ENCODE measurements around the gene EIF4H. TPM values are rescaled to one million over a fixed set of nuclear protein-coding genes. Genes with fewer than 3 reads are reported as not detected.

EIF4H gene
- total and polyA plus RNA-seq, 9 of the 15 experiments (the other 6 are each of a cell fraction or from before 2014, with no cell fraction given): 11.0 to 435 (median 319) TPM

DNA sequence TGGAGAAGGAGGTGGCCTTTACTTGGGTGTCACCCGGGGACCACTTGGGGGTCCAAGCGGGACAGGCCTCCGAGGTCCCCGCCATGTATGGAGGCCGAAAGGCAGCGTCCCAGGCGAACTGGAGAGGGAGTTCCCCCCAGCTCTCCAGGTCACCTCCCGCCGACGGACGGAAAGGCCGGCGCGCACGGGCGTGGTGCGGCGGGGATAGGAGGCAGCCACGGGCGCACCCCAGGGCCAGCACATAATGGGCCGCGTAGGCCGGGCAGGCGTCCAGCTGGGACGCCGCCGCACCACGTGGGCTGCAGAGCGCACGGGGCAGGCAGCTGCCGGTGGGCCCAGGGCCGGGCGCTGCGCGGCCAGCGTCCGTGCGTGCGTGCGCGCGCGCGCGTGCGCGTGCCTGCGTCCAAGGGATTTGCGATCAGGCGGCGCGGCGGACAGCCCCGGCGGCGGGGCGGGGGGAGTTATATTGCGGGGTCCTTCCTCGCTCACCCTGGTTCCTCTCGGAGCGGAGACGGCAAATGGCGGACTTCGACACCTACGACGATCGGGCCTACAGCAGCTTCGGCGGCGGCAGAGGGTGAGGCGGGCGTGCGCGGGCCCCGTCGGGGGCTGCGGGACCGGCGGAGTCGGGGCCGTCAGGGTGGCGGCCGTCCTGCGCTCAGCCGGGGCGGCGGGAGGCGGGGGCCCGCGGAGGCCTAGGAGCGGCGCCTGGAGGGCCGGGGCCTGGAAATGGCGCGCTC lies at the start of gene EIF4H (continued):
- TF ChIP-seq, protein P1, sequence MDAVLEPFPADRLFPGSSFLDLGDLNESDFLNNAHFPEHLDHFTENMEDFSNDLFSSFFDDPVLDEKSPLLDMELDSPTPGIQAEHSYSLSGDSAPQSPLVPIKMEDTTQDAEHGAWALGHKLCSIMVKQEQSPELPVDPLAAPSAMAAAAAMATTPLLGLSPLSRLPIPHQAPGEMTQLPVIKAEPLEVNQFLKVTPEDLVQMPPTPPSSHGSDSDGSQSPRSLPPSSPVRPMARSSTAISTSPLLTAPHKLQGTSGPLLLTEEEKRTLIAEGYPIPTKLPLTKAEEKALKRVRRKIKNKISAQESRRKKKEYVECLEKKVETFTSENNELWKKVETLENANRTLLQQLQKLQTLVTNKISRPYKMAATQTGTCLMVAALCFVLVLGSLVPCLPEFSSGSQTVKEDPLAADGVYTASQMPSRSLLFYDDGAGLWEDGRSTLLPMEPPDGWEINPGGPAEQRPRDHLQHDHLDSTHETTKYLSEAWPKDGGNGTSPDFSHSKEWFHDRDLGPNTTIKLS (IDR thresholded peaks at IDR 0.05; ENCODE audit: borderline replicate concordance, low read depth): peak; percentile 84; the same call in 1 of the 2 replicates
- no peak for TF ChIP-seq FOXA1 (IDR thresholded peaks at IDR 0.05; ENCODE audit: borderline replicate concordance)
- TF ChIP-seq ZNF668 (CRISPR knock-in tag; IDR thresholded peaks at IDR 0.05): no peak
- no peak for TF ChIP-seq ZNF347 (CRISPR knock-in tag; IDR thresholded peaks at IDR 0.05; ENCODE audit: low read depth)
- no peak for TF ChIP-seq FOXM1 (IDR thresholded peaks at IDR 0.05; ENCODE audit: low read depth)
- TF ChIP-seq FOXM1 (CRISPR knock-in tag; IDR thresholded peaks at IDR 0.05; ENCODE audit: low read depth): peak; percentile 61; the same call in 1 of the 2 replicates
- no peak; the same call in 1 of the 2 replicates for TF ChIP-seq NR1H2 (CRISPR knock-in tag; IDR thresholded peaks at IDR 0.05)
- no peak; the same call in 1 of the 2 replicates for TF ChIP-seq PML (IDR thresholded peaks at IDR 0.05; ENCODE audit: low read length)
- TF ChIP-seq POU5F1 (IDR thresholded peaks at IDR 0.05; ENCODE audit: borderline replicate concordance, low read depth, low read length, partially characterized antibody): no peak
- TF ChIP-seq ZBTB7A (IDR thresholded peaks at IDR 0.05; ENCODE audit: borderline replicate concordance, control insufficient read depth, low read depth, low read length): 0 out of 2 replicates have a peak, but pooled peaks have one; percentile 23
- TF ChIP-seq, protein P2, sequence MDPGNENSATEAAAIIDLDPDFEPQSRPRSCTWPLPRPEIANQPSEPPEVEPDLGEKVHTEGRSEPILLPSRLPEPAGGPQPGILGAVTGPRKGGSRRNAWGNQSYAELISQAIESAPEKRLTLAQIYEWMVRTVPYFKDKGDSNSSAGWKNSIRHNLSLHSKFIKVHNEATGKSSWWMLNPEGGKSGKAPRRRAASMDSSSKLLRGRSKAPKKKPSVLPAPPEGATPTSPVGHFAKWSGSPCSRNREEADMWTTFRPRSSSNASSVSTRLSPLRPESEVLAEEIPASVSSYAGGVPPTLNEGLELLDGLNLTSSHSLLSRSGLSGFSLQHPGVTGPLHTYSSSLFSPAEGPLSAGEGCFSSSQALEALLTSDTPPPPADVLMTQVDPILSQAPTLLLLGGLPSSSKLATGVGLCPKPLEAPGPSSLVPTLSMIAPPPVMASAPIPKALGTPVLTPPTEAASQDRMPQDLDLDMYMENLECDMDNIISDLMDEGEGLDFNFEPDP (CRISPR knock-in tag; IDR thresholded peaks at IDR 0.05): peak; percentile 28; the same call in 1 of the 2 replicates
- no peak for TF ChIP-seq NFYB (IDR thresholded peaks at IDR 0.05; ENCODE audit: extremely low read depth, insufficient read length)
- TF ChIP-seq, protein P3, sequence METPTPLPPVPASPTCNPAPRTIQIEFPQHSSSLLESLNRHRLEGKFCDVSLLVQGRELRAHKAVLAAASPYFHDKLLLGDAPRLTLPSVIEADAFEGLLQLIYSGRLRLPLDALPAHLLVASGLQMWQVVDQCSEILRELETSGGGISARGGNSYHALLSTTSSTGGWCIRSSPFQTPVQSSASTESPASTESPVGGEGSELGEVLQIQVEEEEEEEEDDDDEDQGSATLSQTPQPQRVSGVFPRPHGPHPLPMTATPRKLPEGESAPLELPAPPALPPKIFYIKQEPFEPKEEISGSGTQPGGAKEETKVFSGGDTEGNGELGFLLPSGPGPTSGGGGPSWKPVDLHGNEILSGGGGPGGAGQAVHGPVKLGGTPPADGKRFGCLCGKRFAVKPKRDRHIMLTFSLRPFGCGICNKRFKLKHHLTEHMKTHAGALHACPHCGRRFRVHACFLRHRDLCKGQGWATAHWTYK (CRISPR knock-in tag; IDR thresholded peaks at IDR 0.05): peak; percentile 58; the same call in 1 of the 2 replicates
- peak; percentile 99 for TF ChIP-seq HMGN3 (IDR thresholded peaks at IDR 0.05; ENCODE audit: borderline replicate concordance, extremely low read depth, insufficient read length, low read depth, low read length)
- TF ChIP-seq HEY1 (CRISPR knock-in tag; IDR thresholded peaks at IDR 0.05; ENCODE audit: borderline replicate concordance): no peak
- TF ChIP-seq SIN3A (IDR thresholded peaks at IDR 0.05; ENCODE audit: borderline replicate concordance in 2 of 2, control insufficient read depth in 1 of 2, low read depth in 2 of 2, low read length in 2 of 2): peak; percentile 96 to 97
- TF ChIP-seq ZNF695 (CRISPR knock-in tag; IDR thresholded peaks at IDR 0.05): 0 out of 2 replicates have a peak, but pooled peaks have one; percentile 58
- no peak for TF ChIP-seq BCOR (IDR thresholded peaks at IDR 0.05)
- TF ChIP-seq CHD1 (IDR thresholded peaks at IDR 0.05; ENCODE audit: low read length): no peak
- TF ChIP-seq, protein P4, sequence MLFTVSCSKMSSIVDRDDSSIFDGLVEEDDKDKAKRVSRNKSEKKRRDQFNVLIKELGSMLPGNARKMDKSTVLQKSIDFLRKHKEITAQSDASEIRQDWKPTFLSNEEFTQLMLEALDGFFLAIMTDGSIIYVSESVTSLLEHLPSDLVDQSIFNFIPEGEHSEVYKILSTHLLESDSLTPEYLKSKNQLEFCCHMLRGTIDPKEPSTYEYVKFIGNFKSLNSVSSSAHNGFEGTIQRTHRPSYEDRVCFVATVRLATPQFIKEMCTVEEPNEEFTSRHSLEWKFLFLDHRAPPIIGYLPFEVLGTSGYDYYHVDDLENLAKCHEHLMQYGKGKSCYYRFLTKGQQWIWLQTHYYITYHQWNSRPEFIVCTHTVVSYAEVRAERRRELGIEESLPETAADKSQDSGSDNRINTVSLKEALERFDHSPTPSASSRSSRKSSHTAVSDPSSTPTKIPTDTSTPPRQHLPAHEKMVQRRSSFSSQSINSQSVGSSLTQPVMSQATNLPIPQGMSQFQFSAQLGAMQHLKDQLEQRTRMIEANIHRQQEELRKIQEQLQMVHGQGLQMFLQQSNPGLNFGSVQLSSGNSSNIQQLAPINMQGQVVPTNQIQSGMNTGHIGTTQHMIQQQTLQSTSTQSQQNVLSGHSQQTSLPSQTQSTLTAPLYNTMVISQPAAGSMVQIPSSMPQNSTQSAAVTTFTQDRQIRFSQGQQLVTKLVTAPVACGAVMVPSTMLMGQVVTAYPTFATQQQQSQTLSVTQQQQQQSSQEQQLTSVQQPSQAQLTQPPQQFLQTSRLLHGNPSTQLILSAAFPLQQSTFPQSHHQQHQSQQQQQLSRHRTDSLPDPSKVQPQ (CRISPR knock-in tag; IDR thresholded peaks at IDR 0.05; ENCODE audit: borderline replicate concordance): no peak

All from K562 (cell line).